ENCODE measurements around the gene ANKRD61. TPM values are rescaled to one million over a fixed set of nuclear protein-coding genes. Genes with fewer than 3 reads are reported as not detected.
A peak's percentile ranks its signal among the peaks of the same experiment; 100 is the strongest.

ANKRD61 gene
- total RNA-seq, 2 donors from 2014 or later, result not detected

DNA sequence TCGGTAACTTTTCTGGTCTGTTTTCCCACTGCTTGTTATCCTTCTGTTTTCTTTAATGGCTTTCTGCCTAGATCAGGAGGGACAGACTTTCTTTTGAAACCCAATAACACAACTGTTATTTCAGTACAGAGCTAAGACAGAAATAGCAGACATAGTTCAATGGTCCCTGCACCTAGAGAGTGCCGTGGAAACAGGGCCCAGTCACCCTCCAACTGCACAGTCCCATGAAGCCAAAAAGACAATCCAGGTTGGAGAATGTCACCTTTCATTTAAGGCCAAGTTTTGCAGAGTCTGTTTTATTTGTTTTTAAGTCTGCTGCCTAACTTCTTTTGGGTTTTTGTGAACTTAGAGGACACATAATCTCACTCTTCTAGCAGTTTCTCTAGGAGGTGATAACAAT, 19.6 kb upstream of the ANKRD61 start:
- Histone ChIP-seq H3K36me3 (no peaks in the 10 kb centered on the region), H3K4me1 (peaks cover 3% of the 10 kb centered on the region), H3K27me3 (no peaks in the 10 kb centered on the region), H3K4me3 (no peak overlapping the region), H3K9ac (ENCODE audit: low read depth in 2 of 2, low read length in 2 of 2) (no peak overlapping the region), H3K27ac (peak overlapping the region; percentile 75), H3K9me3 (no peaks in the 10 kb centered on the region)
- DNase-seq, result no peak
- TF ChIP-seq, protein P1, sequence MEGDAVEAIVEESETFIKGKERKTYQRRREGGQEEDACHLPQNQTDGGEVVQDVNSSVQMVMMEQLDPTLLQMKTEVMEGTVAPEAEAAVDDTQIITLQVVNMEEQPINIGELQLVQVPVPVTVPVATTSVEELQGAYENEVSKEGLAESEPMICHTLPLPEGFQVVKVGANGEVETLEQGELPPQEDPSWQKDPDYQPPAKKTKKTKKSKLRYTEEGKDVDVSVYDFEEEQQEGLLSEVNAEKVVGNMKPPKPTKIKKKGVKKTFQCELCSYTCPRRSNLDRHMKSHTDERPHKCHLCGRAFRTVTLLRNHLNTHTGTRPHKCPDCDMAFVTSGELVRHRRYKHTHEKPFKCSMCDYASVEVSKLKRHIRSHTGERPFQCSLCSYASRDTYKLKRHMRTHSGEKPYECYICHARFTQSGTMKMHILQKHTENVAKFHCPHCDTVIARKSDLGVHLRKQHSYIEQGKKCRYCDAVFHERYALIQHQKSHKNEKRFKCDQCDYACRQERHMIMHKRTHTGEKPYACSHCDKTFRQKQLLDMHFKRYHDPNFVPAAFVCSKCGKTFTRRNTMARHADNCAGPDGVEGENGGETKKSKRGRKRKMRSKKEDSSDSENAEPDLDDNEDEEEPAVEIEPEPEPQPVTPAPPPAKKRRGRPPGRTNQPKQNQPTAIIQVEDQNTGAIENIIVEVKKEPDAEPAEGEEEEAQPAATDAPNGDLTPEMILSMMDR (IDR thresholded peaks at IDR 0.05), result no peak
- intact Hi-C loops (cut with DNase I), result no loop called here

DNA sequence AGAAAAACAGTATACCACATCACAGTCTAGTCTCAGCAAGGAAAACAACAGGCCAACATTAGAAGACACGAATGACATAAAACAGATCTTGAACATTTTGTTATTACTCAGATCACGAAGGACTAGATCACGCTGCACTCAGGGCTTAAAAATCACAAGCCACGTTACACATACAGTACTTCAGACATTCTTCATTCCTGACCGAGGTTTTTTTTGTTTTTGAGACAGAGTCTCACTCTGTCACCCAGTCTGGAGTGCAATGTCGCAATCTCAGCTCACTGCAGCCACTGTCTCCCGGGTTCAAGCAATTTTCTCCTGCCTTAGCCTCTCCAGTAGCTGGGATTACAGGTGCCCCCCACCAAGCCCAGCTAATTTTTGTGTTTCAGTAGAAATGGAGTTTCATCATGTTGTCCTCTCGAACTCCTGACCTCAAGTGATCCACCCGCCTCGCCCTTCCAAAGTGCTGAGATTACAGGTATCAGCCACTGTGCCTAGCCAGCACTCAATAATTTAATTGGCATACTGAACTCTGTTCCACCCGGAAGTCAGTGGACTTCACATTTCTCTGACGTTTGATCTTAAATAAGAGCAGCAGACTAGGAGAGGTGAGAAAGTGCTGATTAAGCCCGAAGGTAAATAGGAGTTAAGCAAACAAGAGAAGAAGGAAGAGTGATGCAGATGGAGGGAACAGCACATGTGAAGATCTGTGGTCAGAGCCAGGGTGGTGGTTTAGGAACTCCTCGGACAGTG, 18.6 kb upstream of the ANKRD61 start:
- Histone ChIP-seq H3K27ac (peak overlapping the region; percentile 75), H3K9ac (ENCODE audit: low read depth in 2 of 2, low read length in 2 of 2) (peak overlapping the region in 1 of 2 donors; percentile 21), H3K4me1 (peaks cover 3% of the 10 kb centered on the region), H3K4me3 (no peak overlapping the region), H3K9me3 (no peaks in the 10 kb centered on the region), H3K36me3 (no peaks in the 10 kb centered on the region), H3K27me3 (no peaks in the 10 kb centered on the region)
- intact Hi-C loops (cut with DNase I), result no loop called here
- TF ChIP-seq, protein P1 (IDR thresholded peaks at IDR 0.05), result no peak
- DNase-seq, result peak; percentile 68

DNA sequence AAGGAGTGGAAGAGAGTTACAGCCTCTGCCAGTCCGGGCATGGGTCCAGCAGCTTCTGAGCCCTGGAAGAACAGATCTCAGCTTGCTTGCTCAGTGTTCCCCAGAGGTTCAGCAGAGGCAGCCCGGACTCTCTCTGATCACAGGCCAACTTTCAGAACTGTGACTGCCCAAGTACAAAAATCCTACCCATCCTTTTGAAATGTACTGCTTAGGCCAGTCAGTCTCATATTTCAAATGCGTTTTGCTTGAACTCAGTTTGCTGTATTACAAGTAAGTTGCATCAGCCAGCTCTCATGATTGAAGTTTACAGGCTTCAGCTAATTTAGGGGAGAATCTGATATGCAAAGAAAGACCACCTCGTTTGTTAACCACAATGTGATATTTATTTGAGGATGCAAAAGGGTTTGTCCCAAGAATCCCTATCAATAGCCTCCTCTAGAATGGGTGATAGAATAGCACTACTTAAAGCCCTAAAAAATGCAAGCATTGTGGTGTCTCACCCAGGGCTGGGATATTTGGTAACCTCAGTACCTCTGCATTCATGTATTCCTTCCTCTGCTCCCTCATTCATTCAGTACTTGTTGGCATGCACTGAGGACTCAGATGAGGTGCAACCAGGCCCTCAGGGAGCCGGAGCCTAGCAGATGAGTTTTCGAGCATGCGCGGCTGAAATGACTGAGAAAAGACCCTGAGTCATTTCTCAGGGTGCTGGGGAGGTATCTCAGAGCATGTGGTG, 15.1 kb upstream of the ANKRD61 start:
- no peak overlapping the region for H3K27ac ChIP-seq
- DNase-seq, result no peak
- intact Hi-C loops (cut with DNase I), result no loop called here
- TF ChIP-seq, protein P1 (IDR thresholded peaks at IDR 0.05), result no peak
- no peak overlapping the region for H3K9ac ChIP-seq (ENCODE audit: low read depth in 2 of 2, low read length in 2 of 2)
- H3K36me3 ChIP-seq, result no peaks in the 10 kb centered on the region
- no peaks in the 10 kb centered on the region for H3K9me3 ChIP-seq
- peaks cover under 1% of the 10 kb centered on the region for H3K4me1 ChIP-seq
- no peaks in the 10 kb centered on the region for H3K27me3 ChIP-seq
- no peak overlapping the region for H3K4me3 ChIP-seq

DNA sequence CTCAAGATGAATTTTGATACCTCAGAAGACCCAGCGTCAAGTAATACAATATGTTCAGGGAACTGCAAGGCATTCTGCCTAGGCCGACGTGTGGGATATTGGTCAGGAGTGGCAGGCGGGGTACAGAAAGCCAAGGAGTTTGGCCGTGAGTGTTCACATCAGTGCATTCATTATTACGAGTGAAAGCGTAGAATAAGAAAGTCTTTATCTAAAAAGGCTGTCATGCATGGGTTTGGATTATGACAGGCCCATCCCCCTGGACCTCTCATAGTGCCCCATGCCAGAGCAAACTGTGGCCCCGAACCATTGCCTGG, 14.6 kb upstream of the ANKRD61 start:
- Histone ChIP-seq H3K27ac (no peak overlapping the region), H3K9ac (ENCODE audit: low read depth in 2 of 2, low read length in 2 of 2) (no peak overlapping the region), H3K4me3 (no peak overlapping the region), H3K27me3 (no peaks in the 10 kb centered on the region), H3K4me1 (no peaks in the 10 kb centered on the region), H3K9me3 (no peaks in the 10 kb centered on the region), H3K36me3 (peaks cover under 1% of the 10 kb centered on the region)
- no peak for DNase-seq
- TF ChIP-seq, protein P1 (IDR thresholded peaks at IDR 0.05), result no peak
- intact Hi-C loops (cut with DNase I), result no loop called here

DNA sequence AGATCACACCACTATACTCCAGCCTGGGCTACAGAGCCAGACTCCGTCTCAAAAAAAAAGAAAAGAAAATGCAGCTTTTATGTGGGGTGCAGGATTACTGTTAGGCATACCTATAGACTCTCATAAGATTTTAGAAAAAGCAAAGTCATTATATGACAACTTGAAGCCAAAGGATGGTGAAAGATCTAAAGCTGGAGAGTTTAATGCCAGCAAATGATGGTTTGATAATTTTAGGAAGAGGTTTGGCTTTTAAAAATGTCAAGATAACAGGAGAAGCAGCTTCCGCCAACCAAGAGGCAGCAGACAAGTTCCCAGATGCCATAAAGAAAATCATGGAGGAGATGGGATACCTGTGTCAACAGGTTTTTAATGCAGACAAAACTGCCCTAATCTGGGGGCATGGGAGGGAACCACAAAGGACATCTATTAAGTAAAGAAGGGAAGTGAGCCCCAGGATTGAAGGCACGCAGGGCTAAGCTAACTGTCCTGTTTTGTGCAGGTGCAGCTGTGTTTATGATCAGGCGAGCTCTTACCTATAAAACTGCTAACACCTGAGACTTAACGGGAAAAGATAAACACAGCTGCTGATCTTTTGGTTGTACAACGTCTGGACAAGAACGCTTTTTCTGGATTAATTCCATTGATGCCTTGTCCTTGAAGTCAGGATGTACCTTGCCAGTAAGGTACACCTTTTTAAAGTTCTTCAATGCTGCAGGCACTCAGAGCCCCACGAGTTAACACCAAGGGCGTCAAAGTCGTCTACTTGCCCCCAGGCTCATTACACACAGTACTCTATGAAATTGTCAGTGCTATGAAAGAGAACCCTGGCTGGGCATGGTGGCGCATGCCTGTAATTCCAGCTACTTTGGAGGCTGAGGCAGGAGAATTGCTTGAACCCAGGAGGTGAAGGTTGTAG, 10.5 kb upstream of the ANKRD61 start:
- no peaks in the 10 kb centered on the region for H3K4me1 ChIP-seq
- H3K36me3 ChIP-seq, result peaks cover 20% of the 10 kb centered on the region
- H3K27me3 ChIP-seq, result no peaks in the 10 kb centered on the region
- intact Hi-C loops (cut with DNase I), result no loop called here
- H3K9ac ChIP-seq (ENCODE audit: low read depth in 2 of 2, low read length in 2 of 2), result no peak overlapping the region
- no peak overlapping the region for H3K27ac ChIP-seq
- H3K4me3 ChIP-seq, result no peak overlapping the region
- DNase-seq, result no peak
- TF ChIP-seq, protein P1 (IDR thresholded peaks at IDR 0.05), result no peak
- no peaks in the 10 kb centered on the region for H3K9me3 ChIP-seq

All from colonic mucosa (tissue), 4 donors.